K562 (cell line): ENCODE measurements around the gene TMEM209. TPM values are rescaled to one million over a fixed set of nuclear protein-coding genes. Genes with fewer than 3 reads are reported as not detected.

Experiments
- ARID1B ChIP-seq: fragments of 450-650 bp; IDR thresholded peaks from 2 replicates; pipeline ENCODE4 v1.6.1; 2016; ENCODE audit warnings: antibody characterized with exemption, mild to moderate bottlenecking, inconsistent platforms
- CBX8 ChIP-seq: fragments of 200-600 bp; sonication (generic); IDR thresholded peaks from 2 replicates; pipeline ENCODE4 v1.6.1; 2012; ENCODE audit warnings: borderline replicate concordance, mixed run types, low read depth, mild to moderate bottlenecking, moderate library complexity, mixed read lengths, low read length, control low read depth, inconsistent platforms; ENCODE audit not compliant: poor library complexity, severe bottlenecking; ENCODE audit errors: extremely low read depth
- E2F3 ChIP-seq: fragments of 250-450 bp; sonication (Bioruptor Pico); IDR thresholded peaks from 2 replicates; pipeline ENCODE4 v1.4.0; 2020; ENCODE audit warnings: mild to moderate bottlenecking
- ELF2 ChIP-seq: fragments of 250-450 bp; sonication (Bioruptor Pico); IDR thresholded peaks from 2 replicates; pipeline ENCODE4 v1.5.0; 2021; ENCODE audit warnings: mild to moderate bottlenecking
- HOMEZ ChIP-seq: fragments of 250-450 bp; sonication (Bioruptor Pico); IDR thresholded peaks from 2 replicates; pipeline ENCODE4 v1.4.0; 2020; ENCODE audit warnings: mild to moderate bottlenecking, moderate library complexity
- KDM1A ChIP-seq, 2 experiments: fragments of 450-650 bp; IDR thresholded peaks; 2 replicates each; pipeline ENCODE4 v1.6.1; 2016; ENCODE audit warnings: mild to moderate bottlenecking in 2 of 2
- KHSRP ChIP-seq: fragments of 450-650 bp; IDR thresholded peaks from 2 replicates; pipeline ENCODE4 v1.6.1; 2017
- MAZ ChIP-seq, 2 experiments: fragments of 450-650 bp in 1 of 2; sonication (generic) in 1 of 2; formaldehyde crosslinking; IDR thresholded peaks in 1 of 2; conservative IDR thresholded peaks in 1 of 2; 2 replicates each; pipeline versions ENCODE4 v1.4.0 to v1.5.0; 2020; ENCODE audit warnings: mild to moderate bottlenecking in 1 of 2, missing genetic modification reagents in 1 of 2
- MCM7 ChIP-seq, 2 experiments: fragments of 450-650 bp; IDR thresholded peaks; 2 replicates each; pipeline ENCODE4 v1.6.1; 2016 to 2018
- MYC ChIP-seq, 2 experiments: fragments of 250-450 bp in 1 of 2; sonication (Bioruptor Pico) in 1 of 2; IDR thresholded peaks; 2 replicates each; pipeline versions ENCODE4 v1.5.1 to v1.6.1; 2012 to 2021; ENCODE audit warnings: low read depth in 2 of 2, borderline replicate concordance in 1 of 2, improper control_type of control experiment in 1 of 2, low read length in 1 of 2, mild to moderate bottlenecking in 1 of 2, moderate library complexity in 1 of 2
- NFIX ChIP-seq: fragments of 250-450 bp; sonication (Bioruptor Pico); IDR thresholded peaks from 2 replicates; pipeline ENCODE4 v1.4.0; 2020; ENCODE audit warnings: low read depth, mild to moderate bottlenecking, moderate library complexity
- NFXL1 ChIP-seq: fragments of 450-650 bp; formaldehyde crosslinking; IDR thresholded peaks from 2 replicates; pipeline ENCODE4 v1.4.0; 2021; ENCODE audit warnings: mild to moderate bottlenecking
- PHF8 ChIP-seq: fragments of 200-600 bp; sonication (generic); IDR thresholded peaks from 2 replicates; pipeline ENCODE4 v1.6.1; 2012; ENCODE audit warnings: mixed run types, mild to moderate bottlenecking, inconsistent platforms, low read length, moderate library complexity, borderline replicate concordance
- POU5F1 ChIP-seq: fragments of 150-350 bp; IDR thresholded peaks from 2 replicates; pipeline ENCODE4 v1.6.1; 2014; ENCODE audit warnings: borderline replicate concordance, low read length, low read depth, mild to moderate bottlenecking; ENCODE audit not compliant: partially characterized antibody
- TARDBP ChIP-seq: fragments of 450-650 bp; IDR thresholded peaks from 2 replicates; pipeline ENCODE4 v1.6.1; 2016
- TBL1XR1 ChIP-seq, 2 experiments: IDR thresholded peaks; 2 replicates each; pipeline ENCODE4 v1.6.1; 2012; ENCODE audit warnings: improper control_type of control experiment in 2 of 2, low read length in 2 of 2, mild to moderate bottlenecking in 1 of 2
- TCF7 ChIP-seq: sonication (generic); IDR thresholded peaks from 2 replicates; pipeline ENCODE4 v1.6.1; 2016; ENCODE audit warnings: antibody characterized with exemption, borderline replicate concordance
- ZNF175 ChIP-seq: fragments of 200-800 bp; sonication (Bioruptor generic); IDR thresholded peaks from 2 replicates; pipeline ENCODE4 v1.6.1; 2016; ENCODE audit warnings: low read depth, mild to moderate bottlenecking, missing genetic modification characterization, missing compliant biosample characterization
- ZNF212 ChIP-seq: fragments of 450-650 bp; formaldehyde crosslinking; IDR thresholded peaks from 2 replicates; pipeline ENCODE4 v1.4.0; 2020; ENCODE audit warnings: mild to moderate bottlenecking
- ZNF217 ChIP-seq: sonication (generic); formaldehyde crosslinking; IDR thresholded peaks from 2 replicates; pipeline ENCODE4 v1.8.0; 2022; ENCODE audit warnings: mild to moderate bottlenecking, missing genetic modification reagents
- ZNF277 ChIP-seq: fragments of 250-450 bp; sonication (Bioruptor Pico); IDR thresholded peaks from 2 replicates; pipeline ENCODE4 v1.8.0; 2022; ENCODE audit warnings: inconsistent platforms, mild to moderate bottlenecking, moderate library complexity, borderline replicate concordance
- ZNF408 ChIP-seq: fragments of 250-450 bp; sonication (Bioruptor Pico); IDR thresholded peaks from 2 replicates; pipeline ENCODE4 v1.4.0; 2020; ENCODE audit warnings: low read depth, mild to moderate bottlenecking, moderate library complexity
- ZNF589 ChIP-seq: fragments of 200-800 bp; sonication (Bioruptor generic); IDR thresholded peaks from 2 replicates; pipeline ENCODE4 v1.6.1; 2016; ENCODE audit warnings: low read depth, missing genetic modification characterization, missing compliant biosample characterization
- ZNF695 ChIP-seq: fragments of 450-650 bp; formaldehyde crosslinking; IDR thresholded peaks from 2 replicates; pipeline ENCODE4 v1.4.0; 2020; ENCODE audit warnings: mild to moderate bottlenecking, moderate library complexity
- polyA plus RNA-seq, 8 experiments: library from polyadenylated mRNA; depleted of rRNA in 4 of 8; stranded (reverse) in 5 of 8; unstranded in 3 of 8; fragments of >200 nt; fragmentation: Nextera tagmentation in 2 of 8; fragmentation: Illumina TruSeq in 1 of 8; extraction: Ambion mirVana in 2 of 8; extraction: Trizol in 1 of 8; gene quantifications; 2 replicates each; pipeline versions ENCODE4 v1.2.1 to v1.2.3, GENCODE V29; 2011 to 2014; ENCODE audit warnings: inconsistent platforms in 1 of 8, missing spikeins in 1 of 8
- total RNA-seq, 7 experiments: library from RNA; depleted of rRNA in 6 of 7; stranded (reverse); fragments of >200 nt in 6 of 7; fragmentation: Illumina TruSeq in 2 of 7; extraction: Trizol in 2 of 7; gene quantifications; 2 replicates each; pipeline versions ENCODE4 v1.2.1 to v1.2.3, GENCODE V29; 2011 to 2021; ENCODE audit warnings: low replicate concordance in 1 of 7
- TF ChIP-seq, protein P1 (sequence below): sonication (generic); IDR thresholded peaks from 2 replicates; pipeline ENCODE4 v1.6.1; 2016

Gene TMEM209
- total and polyA plus RNA-seq, 9 of the 15 experiments (the other 6 are each of a cell fraction or from before 2014, with no cell fraction given), result 36.8 to 116 (median 76.6) TPM

DNA sequence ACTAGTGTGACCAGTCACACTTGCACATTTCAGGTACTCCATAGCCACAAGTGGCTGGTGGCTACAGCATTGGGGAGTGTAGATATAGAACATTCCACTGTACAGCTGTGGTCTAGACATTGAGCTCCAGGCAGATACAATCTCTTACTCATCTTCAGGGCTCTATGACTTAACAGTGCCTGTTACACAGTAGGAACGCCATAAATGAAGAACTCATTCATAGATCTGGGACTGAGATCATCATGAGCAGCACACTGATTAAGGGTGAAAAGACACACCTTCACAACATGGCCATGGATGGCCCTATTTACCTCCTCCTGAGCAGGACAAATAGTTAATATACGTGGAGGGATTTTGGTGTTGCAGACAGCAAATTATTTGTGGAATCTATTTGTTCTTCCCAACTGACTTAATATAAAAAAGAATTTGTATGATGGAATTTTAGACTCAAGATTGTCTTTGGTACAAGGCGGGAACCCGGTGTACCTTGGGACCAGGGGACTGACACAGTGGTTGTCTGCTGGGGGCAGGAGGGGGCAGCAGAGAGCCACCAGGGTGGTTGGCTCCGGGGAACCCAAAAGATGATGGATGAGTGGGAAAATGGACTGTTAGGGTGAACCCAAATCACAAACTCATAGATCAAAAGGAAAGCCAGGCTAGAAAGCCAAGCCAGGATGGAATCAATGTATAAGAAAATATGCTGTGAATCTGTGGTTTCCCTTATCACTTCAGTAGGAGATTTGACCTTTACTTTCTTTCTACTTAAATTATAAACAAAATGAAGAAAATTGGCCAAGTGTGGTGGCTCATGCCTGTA is 37.2 kb upstream of the TMEM209 start (continued):
- no peak for TF ChIP-seq MYC (IDR thresholded peaks at IDR 0.05; ENCODE audit: low read depth, low read length)
- no peak; the same call in 1 of the 2 replicates for TF ChIP-seq MYC (CRISPR knock-in tag; IDR thresholded peaks at IDR 0.05; ENCODE audit: borderline replicate concordance, low read depth)
- TF ChIP-seq KHSRP, result no peak
- no peak for TF ChIP-seq TCF7
- no peak for TF ChIP-seq E2F3
- no peak for TF ChIP-seq ZNF589 (CRISPR knock-in tag)
- TF ChIP-seq NFXL1, result no peak
- TF ChIP-seq MCM7 (IDR thresholded peaks at IDR 0.05), result no peak
- TF ChIP-seq KDM1A (IDR thresholded peaks at IDR 0.05), result peak; percentile 30 to 62; a peak in 2 of 4 replicates
- no peak for TF ChIP-seq ZNF217 (CRISPR knock-in tag)
- TF ChIP-seq CBX8, result no peak
- no peak for TF ChIP-seq ZNF212 (CRISPR knock-in tag)
- no peak for TF ChIP-seq ELF2 (CRISPR knock-in tag)
- TF ChIP-seq TARDBP, result no peak
- no peak for TF ChIP-seq HOMEZ (CRISPR knock-in tag)
- no peak for TF ChIP-seq NFIX (CRISPR knock-in tag)
- TF ChIP-seq ZNF408 (CRISPR knock-in tag), result no peak
- TF ChIP-seq, protein P1, sequence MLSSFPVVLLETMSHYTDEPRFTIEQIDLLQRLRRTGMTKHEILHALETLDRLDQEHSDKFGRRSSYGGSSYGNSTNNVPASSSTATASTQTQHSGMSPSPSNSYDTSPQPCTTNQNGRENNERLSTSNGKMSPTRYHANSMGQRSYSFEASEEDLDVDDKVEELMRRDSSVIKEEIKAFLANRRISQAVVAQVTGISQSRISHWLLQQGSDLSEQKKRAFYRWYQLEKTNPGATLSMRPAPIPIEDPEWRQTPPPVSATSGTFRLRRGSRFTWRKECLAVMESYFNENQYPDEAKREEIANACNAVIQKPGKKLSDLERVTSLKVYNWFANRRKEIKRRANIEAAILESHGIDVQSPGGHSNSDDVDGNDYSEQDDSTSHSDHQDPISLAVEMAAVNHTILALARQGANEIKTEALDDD, result no peak
- no peak for TF ChIP-seq PHF8
- TF ChIP-seq TBL1XR1 (IDR thresholded peaks at IDR 0.05; ENCODE audit: low read length in 2 of 2), result peak in 1 of 2 experiments; percentile 94; a peak in 2 of 4 replicates
- no peak for TF ChIP-seq POU5F1
- TF ChIP-seq ZNF277 (CRISPR knock-in tag), result no peak
- TF ChIP-seq ARID1B, result peak; percentile 89
- TF ChIP-seq ZNF175 (CRISPR knock-in tag), result 0 out of 2 replicates have a peak, but pooled peaks have one; percentile 51
- peak in 1 of 2 experiments; percentile 49; a peak in 1 of 4 replicates for TF ChIP-seq MAZ (CRISPR knock-in tag; conservative IDR thresholded peaks at IDR 0.05 in 1 of 2, IDR thresholded peaks at IDR 0.05 in 1 of 2)
- no peak for TF ChIP-seq ZNF695 (CRISPR knock-in tag)
